DMS53 (cell line): ENCODE measurements around the gene SALL1.

Experiments
- DNase-seq: peaks from one replicate; lab custom pipeline; 2025; lab: John Stamatoyannopoulos, UW

Gene SALL1

DNA sequence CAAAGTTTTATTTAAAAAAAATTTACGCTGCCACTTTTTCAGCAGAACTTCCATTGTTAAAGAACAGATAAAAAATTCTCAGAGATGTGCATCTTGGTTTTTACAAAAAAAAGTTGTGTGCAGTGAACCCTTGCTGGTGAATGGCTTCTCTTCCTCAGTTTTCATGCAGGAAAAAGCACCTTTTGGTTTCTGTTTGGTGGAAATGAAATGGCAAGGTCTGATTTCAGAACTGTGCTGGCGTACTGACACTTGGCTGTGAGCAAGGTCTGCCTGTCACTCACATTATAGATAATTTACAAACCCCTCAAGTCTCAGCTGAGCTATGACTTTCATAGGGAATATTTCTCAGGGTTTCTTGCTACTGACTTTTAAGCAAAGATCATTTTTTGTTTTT, 5.7 kb upstream of the SALL1 start:
- DNase-seq: no peak

DNA sequence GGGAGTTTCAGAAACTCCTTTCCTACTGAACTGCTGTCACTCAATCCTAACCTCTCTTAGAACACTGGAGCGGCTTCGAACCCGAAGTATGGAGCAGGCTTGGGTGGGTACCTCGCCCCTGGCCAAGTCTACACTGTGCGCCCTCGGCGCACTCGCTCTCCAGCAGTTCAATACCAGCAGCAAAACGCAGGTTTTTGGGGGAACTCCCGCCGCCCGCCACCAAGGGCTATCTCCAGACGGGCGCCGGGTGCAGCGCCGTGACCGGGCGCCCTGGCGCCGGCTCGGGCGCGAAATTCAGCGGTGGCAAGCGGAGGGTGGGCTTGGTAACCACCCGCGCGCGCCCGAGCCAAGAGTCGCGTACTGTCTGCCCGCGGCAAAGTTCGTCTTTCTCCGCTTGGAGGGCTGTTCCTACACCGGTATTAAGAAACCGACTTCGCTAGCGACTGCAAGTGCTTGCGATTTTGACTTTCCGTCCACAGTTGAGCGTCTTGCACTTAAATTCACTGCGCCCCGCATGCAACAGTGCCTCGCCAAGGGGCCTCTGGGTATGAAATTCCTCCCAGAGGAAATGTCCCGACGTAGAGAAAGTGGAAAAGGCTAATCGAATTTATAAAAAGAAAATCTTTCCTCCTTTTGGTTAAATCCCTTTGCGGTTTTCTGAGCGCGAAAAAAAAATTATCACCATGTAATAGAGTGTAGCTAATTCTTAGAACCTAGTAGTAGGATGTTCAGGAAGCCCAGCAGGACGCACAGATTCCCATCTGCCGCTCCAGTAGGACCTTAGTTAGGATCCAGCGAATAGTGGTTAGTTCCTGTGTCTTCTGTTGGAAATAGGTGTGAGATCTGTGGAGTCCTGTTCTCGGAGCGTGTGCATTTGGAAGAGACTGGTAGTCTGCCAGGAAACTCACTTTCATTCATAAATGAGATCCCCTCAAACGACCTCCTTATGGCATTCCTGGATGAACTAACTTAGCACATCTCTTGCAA, 5.0 kb upstream of the SALL1 start:
- DNase-seq: no peak

DNA sequence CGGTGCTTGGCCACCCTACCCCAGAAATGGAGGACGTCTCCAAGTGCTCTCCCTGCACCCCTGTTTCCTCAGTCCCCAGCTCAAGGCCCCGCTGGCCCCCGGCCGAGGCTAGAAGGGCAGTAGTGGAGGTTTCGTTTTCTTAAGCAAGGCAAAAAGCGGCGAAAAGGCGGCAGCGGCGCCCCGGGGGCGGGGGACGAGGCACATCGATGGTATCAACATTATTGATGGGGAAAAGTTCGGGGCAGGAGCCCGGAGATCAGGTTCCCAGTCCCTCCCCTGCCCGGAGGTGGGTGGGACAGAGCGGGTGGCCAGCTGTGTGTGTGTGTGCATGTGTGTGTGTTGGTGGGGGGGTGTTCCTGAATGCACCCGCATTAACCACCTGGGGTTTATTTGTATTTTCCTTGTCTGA, 4.1 kb upstream of the SALL1 start:
- DNase-seq: no peak

DNA sequence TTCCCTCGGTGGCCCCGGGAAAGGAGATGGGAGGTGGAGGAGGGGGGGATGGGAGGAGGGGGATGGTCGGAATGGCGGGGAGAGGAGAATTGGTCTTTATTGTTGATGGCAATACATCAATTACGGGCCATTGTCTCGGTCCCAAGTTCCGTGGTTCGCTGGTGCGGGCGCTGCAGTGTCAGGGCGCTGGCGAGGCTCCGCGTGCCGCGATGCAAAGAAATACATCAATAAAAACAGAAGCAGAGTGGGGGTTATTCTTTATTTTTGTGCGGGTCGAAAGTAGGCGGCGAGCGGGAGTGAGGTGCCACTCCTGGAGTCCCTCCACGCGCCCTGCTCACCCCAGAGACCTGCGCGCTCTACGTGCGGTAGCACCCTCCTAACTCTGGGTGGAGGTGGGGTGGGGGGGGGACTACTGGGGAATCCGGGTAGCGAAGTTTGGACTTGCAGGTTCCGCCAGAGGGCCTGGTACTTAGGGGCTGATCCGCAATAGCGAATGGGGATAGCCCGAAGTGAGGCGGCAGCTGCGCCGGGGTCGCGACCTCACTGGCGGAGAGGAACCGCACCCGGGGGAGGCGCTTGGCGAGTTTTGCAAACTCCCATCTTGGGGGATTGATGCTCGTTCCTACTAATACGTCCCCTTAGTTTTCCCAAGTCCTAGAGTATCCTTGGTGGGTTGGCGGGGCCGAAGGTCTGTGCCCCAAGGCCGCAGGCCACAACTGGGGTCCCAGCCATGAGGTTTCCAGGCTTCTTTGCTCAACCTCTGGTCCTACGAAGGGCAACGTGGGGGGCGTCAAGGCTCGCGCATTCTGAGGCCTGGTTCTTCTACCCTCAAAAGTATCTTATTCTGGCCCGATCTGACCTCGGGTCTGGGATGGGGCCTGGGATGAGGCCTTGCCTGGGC, 3.5 kb upstream of the SALL1 start:
- no peak for DNase-seq

DNA sequence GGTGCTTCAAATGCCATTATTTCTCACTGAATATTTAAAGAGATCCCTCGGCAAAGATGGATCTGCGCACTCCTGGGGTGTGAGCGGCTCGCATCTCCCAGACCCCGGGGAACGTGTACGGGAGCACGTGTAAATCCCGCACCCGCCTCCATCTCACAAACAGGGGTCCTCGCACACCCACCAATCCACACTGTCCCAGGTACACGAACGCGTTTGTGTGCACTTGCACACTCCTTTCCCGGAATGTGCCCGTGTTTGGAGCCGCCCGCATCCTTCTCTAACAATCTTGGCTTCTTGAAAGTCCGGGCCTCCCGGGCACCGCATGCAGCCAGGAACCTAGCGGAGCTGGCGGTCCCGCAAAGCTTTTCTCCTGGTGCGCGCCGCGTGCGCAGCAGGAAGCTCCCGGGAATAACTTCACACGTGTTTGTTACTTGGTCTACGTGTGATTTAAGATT, 2.5 kb upstream of the SALL1 start:
- no peak for DNase-seq

DNA sequence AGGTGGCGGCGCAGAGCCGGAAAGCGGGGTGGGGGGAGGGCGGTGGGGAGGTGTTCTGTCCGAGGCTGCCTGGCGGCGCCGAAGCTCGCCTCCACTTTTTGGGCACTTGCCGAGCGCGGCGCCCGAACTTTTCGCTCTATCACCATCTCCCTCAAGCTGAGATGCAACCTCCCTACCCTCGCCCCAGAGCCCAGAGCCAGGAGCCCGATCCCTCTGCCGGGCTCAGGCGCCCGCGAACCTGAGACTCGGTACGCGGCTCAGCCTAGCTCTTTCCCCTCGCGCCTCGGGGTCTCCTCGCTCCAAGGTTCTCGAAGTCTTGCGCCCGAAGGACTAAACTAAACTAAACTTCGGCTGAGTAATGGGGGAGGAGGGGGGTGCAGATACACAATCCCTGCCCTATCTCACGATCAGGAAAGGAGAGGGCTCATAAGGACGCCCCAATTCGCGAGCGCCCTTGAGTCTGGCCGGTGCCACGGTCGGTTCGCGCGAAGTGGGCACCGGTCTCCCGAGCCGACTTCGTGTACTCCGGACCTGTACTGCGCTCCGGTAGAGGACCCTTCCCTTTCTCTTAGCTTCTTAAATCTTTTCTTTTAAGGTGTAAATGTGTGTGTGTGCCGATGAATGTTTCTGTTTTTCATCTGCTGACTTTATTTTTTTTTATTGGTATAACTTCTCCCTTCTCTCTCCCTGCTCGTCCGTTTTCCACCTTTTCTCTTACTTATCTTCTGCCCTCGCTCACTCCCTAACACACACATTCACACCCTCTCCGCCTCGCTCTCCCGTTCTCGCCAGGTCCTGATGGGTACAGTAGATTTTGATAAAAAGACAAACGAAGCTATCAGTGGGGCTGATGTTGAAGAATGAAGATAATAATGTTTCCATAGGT, 1.9 kb upstream of the SALL1 start:
- DNase-seq: no peak

DNA sequence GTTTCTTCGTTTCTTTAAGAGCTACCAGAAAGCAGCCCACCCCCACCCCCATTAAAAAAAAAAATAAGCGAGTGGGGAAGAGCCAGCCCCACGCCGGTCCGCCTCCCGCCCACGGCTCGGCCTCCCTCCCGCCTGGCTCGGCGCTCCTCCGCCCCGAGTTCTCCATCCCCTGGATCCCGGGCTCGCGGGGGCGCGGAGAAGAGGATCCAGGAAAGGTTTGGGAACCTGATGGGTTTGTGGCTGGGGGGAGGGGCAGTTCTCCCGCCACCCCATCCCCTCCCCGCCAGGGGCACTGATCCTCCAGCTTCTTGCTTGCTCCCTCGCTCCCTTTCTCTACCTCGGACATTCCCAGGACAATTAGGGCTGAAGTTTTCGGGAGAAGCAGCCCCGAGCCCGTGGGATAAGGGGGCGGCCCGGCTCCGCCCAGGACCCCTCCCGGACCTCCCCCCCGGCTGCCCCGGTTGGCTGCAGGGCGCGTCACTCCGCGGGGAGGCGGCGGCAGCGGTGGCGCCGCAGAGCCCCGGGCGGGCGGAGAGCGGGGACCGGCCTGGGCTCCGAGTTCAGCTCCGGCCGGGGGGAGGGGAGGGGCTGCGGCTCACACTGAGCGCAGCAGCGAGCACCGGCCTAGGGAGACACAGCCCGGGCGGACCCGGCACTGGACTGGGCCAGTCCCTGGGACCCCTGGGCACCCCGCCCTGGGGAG, 1.0 kb upstream of the SALL1 start:
- DNase-seq: no peak

DNA sequence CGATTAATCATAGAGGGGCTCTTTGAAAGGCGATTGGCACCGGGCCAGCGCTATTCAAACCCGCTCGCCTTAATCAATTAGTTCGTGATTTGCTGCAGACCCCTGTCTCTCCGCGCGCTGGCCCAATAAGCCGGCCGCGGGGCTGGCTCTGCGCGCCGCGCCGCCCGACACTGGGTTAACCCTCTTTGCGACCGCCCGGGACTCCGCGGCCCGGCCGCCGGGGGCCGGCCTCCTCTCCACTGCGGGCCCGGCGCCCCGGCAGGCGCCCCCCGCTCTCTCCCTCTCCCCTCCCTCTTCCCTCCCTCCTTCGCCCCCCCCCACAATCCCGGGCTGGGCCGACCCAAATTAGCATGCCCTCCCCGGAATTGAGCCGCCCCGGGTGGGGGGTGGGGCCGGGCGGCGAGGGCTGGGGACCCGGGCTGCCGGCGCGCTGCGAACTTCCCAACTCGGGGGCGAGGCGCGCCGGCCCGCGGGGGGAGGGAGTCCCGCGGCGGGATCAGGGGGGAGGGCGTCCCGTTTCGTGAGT, 428 bp upstream of the SALL1 start:
- no peak for DNase-seq

DNA sequence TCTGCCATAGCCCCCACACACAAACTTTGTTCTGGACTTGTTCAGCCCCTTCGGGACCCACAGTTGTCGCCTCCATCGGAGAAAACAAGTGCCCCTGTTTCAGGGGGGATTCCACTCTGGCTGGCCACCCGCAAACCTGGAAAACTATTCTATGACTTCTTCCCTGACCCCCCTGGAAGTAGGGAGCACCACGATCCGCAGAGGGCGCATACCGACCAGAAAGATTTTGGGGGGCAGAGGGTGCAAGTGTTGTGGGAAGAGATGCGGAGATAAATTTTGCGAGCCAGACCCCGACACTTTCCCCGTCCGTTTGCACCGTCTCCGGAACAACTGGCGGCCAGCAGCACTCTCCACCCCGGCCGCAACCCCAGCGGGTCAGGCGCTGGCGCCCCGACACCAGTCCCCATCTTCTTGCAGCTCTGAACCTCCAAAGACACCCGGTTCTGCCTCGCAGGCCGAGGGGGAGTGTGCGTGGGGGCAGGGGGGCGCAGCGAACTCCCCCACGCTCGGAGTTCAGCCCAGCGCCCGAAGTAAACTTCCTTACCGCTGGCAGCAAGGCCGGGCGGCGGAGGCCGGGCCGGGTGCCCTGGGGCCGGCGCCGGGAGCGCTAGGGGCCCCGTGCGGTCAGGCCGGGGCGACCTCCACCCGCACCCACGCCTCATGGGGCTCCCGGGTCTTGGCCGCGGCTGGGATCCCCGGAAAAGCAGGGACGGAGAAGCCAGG, 744 bp downstream of the SALL1 start:
- DNase-seq: no peak

DNA sequence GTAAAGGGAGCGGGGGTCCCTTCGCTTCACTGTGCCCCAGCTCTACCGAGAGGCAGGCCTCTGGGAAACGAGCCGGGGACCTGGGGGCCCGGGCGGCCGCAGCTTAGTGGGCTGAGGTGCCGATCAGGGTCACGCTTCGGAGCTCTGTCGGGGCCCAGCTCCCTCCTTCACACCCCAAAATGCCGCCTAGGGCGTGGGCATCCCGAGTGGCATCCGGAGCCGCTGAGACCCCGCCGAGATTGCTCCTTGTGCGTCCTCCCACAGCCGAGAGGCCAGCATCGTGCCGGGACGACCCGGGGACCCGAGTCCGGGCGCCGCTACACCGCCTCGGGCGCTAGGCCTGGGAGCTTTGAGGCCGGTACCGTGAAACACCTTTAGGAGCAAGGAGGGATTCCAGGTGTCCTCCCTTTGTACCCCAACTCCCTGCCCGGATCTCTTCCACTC, 1.3 kb downstream of the SALL1 start:
- no peak for DNase-seq

DNA sequence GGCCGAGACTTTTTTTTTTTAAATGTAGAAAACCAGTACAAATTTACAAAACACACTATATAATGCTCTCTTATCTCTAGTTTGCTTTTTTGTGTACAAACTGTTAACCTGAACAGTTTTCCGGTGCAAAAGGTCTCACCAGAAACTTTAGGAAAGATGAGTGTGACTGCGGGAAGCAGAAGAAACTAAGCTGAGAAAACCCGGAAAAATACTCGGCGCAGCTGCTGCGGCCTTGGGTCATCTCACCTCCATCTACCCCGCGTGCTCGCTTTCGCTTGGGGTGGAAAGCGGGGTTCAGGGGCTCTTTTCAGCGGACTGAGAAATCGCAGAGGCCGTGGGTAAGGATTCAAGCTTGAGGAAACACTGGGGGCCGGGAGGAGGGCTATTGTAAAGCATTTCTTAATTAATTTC, 1.8 kb downstream of the SALL1 start:
- DNase-seq: no peak

DNA sequence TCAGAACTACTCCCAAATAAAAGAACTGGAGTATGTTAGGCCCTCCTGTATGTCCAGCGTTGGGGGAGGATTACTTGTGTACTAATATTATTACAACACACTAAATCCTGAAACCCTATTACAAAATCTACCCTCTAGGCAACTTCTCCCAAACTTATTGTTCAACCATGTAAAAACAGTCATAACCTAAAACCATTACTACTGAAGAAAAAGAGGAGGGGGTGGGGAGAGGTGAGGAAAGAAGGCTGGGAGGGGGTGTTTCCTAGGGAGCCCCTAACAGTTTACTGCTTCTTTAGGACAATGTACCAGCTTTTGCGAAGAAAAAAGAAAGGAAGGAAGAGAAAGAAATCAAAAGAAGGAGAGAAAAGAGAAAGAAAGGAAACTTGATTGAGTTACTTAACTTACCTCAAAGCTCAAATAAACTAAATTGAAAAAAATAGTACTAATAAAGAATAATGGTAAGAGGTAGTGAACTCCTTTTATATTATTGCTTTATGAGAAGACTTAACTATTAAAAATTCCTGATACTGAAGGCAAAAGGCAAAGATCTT, 2.3 kb downstream of the SALL1 start:
- no peak for DNase-seq

DNA sequence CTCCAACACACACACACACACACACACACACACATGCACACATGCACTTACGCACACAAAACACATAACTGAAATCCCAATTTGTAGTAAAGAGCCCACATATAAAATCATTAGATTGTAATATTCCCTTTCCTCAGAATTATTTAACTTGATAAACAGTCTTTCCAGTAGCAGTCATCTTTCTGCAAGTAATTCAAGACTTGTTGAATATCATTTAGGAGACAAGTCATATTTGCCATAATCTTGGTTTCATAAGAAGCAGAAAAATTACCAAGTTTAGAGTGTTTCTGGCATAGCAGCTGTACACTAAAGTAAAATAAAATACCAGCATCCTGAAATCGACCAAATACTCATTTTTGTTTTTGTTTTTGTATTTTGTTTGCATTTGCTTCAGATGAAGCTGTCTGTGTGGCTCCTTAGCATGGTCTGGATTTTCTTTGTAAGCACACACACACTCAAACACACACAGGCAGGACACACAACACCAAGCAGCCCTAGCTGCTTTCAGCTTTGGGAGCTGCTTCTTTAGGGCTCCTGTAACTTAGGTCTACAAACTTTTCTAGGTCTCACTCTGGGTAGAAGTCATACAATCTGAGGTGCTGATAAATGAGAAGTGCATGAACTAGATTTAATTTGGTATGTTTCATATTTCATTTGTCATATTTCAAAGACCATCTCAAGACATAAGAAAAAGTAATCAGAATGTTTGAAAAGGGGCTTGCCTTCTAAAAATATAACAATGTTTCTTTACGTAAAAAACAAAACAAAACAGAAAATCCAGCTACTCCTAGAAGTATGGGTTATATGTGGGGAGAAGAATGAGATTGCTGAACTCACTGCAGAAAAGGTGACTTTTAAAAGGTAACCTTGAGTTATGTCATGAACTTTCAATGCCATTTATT, 3.0 kb downstream of the SALL1 start:
- DNase-seq: no peak

DNA sequence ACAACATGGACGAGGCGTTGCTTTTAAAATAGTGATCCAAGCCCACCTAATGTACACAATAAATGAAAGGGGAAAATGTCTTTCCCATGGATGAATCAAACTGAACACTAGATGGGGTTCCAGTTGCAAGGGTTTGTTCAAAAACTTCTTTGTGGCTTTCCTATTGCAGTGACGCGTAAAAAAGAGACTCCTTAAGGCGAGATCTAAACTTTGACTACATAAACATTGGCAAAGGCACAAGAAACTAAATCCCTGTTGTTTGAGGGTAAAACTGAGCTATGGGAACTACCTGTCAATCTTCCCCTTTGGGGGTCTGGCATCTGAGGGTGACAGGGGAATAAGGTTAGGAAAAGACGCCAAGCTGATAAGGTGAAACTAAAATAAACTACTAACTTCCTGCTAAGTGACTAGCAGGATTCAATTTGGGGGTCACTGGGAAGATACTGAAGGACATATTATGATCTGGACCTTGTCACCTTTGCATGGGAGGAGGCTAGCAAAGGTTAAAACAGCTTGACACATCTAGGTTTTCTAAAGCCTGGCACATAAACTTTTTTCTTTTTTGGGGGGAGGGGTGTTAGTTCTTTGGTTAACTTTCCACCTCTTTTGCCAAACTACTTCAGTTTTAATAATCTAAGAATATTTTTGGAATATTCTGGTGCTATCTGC, 4.7 kb downstream of the SALL1 start:
- DNase-seq: no peak

DNA sequence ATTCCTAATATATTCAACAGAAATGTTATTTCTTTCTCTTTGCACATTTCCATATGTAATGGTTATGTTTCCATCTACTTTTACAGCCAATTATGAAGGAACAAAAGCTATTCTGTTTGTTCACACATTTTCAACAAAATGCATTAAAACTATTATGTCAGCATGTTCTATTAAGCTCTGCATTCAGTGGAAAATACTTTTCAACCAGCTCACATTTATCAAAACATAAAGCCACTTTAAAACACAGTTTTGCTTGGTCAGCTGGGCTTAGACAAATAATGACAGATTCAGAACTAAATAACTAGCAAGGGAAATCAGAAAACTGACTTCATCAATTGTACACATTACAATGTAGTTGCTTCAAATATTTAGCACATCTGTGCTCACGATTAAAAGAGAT, 6.9 kb downstream of the SALL1 start:
- no peak for DNase-seq

DNA sequence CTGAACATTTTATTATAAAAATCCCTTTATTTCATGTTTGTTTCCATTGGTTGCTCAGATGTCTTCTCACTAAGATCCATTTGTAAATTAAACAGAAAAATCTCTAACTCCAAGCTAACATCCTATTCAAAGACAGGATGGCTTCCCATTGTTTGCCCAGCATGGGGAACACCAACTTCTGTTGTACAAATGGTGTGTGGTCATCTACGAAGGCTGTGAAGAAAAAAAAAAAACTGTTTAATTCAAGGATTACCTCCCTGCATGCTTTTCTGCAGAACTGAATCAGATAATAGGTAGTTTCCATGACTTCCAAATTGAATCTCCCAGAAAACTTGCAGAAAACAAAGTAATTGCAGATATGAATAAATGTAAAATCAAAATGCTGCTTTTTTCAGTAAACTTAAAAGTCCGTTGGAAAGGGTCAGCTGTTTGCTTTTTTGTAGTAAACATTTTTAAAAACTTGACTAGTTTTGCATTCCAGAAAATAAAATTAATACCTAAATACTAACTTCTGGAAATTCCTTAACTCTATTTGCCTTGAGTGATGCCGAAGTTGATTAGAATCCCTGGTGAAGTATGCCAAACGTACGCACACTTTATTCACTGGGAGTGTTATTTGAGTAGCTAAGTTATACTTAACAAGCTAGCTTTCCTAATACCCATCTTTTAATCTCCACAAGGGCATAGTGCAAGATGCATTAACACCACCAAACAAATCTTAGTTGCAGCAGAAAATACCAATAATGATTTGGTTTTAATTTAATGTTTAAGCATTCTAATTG, 7.7 kb downstream of the SALL1 start:
- no peak for DNase-seq

DNA sequence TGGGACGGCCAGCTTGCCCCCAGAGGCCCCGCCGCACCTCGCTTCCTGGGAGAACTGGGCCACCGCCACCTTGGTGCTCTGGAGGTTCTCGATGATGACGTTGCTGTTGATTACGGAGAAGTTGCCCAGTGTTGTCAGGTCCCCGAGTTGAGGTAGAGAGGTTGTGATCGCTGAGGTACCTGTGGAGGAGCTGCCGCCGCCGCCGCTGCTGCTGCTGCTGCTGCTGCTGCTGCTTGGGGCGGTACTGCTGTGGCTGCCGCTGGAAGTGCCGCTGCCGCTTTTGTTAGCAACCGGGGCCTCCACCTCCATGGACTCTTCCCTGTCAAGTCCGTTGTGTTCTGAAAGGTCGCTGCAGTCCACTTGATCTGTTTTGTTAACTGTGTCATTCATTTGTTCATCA, 9.5 kb downstream of the SALL1 start:
- DNase-seq: no peak
